ENCODE results near the gene CAMTA1.

GRCh38 chr1:7611421-7612010, 826.3 kb downstream of the CAMTA1 start:
- TF ChIP-seq EZH2 (IDR thresholded peaks at IDR 0.05; ENCODE audit: borderline replicate concordance, insufficient read depth, low read length, poor library complexity, severe bottlenecking) = no peak
- TF ChIP-seq MXI1 (conservative IDR thresholded peaks at IDR 0.05; ENCODE audit: poor library complexity, severe bottlenecking) = no peak
- no peak for TF ChIP-seq CTCF (IDR thresholded peaks at IDR 0.05; ENCODE audit: poor library complexity, severe bottlenecking)
- TF ChIP-seq REST (IDR thresholded peaks at IDR 0.05; ENCODE audit: borderline replicate concordance) = no peak
- no peak for TF ChIP-seq TAF1 (IDR thresholded peaks at IDR 0.05; ENCODE audit: low read depth)
- no peak for TF ChIP-seq POLR2AphosphoS5 (IDR thresholded peaks at IDR 0.05)
- no peak for TF ChIP-seq EP300 (conservative IDR thresholded peaks at IDR 0.05; ENCODE audit: poor library complexity, severe bottlenecking)
- TF ChIP-seq RAD21 (conservative IDR thresholded peaks at IDR 0.05) = no peak

All from neural cell (in vitro differentiated cells).